B cell (primary cell): ENCODE measurements around the gene PI4K2B. TPM values are rescaled to one million over a fixed set of nuclear protein-coding genes. Genes with fewer than 3 reads are reported as not detected.

ENCODE experiments used
- ATAC-seq: fragments of 200-7000 bp; cut with Tn5 transposase; one replicate; pipeline ENCODE4 v1.10.0; 2021; ENCODE audit warnings: low read depth, mild to moderate bottlenecking, moderate number of reproducible peaks, moderate library complexity
- CTCF ChIA-PET: fragments of 350-600 bp; sonication (Branson Sonifier 250); formaldehyde crosslinking; loops from one replicate; lab custom pipeline; 2021; ENCODE audit warnings: antibody characterized with exemption, inconsistent platforms; lab: Charles Lee
- POLR2A ChIA-PET: fragments of 350-600 bp; sonication (Branson Sonifier 250); formaldehyde crosslinking; loops from one replicate; lab custom pipeline; 2021; ENCODE audit warnings: antibody characterized with exemption; lab: Charles Lee
- DNase-seq: peaks from one replicate; pipeline ENCODE4 v3.0.0; 2013
- H2AFZ ChIP-seq: 2 replicates; pipeline ENCODE4 v1.6.1; 2012; ENCODE audit warnings: mild to moderate bottlenecking, low read depth, low read length; ENCODE audit not compliant: insufficient read depth, poor library complexity, severe bottlenecking
- H3K27ac ChIP-seq, 2 donors: 1 replicate in 1 of 2; 2 replicates in 1 of 2; pipeline ENCODE4 v1.5.1; 2012 to 2013; ENCODE audit warnings: low read length in 2 of 2, mild to moderate bottlenecking in 2 of 2, moderate library complexity in 1 of 2
- H3K27me3 ChIP-seq, 4 experiments: fragments of 200-600 bp in 1 of 4; sonication (generic) in 1 of 4; replicated peaks in 1 of 4; 1 replicate in 2 of 4; 2 replicates in 2 of 4; pipeline versions ENCODE4 v1.6.1 to v1.7.0; 2013 to 2016; ENCODE audit warnings: low read length in 3 of 4, mild to moderate bottlenecking in 2 of 4, mixed read lengths in 1 of 4, moderate library complexity in 1 of 4; ENCODE audit not compliant: insufficient read depth in 4 of 4, control insufficient read depth in 3 of 4; ENCODE audit errors: control extremely low read depth in 1 of 4
- H3K36me3 ChIP-seq, 2 experiments: replicated peaks in 1 of 2; 1 replicate in 1 of 2; 2 replicates in 1 of 2; pipeline versions ENCODE4 v1.6.1 to v1.7.1; 2013; ENCODE audit warnings: low read length in 1 of 2; ENCODE audit not compliant: insufficient read depth in 2 of 2, control insufficient read depth in 1 of 2; ENCODE audit errors: control extremely low read depth in 1 of 2, extremely low read depth in 1 of 2
- H3K4me1 ChIP-seq, 2 donors: fragments of 200-600 bp in 1 of 2; sonication (generic) in 1 of 2; 1 replicate in 1 of 2; 2 replicates in 1 of 2; pipeline versions ENCODE4 v1.5.1 to v1.6.1; 2013 to 2017; ENCODE audit warnings: low read length in 2 of 2; ENCODE audit not compliant: control insufficient read depth in 2 of 2, insufficient read depth in 2 of 2
- H3K4me2 ChIP-seq: replicated peaks from 2 replicates; pipeline ENCODE3; 2012; ENCODE audit warnings: mild to moderate bottlenecking, low read depth, low read length; ENCODE audit not compliant: poor library complexity, severe bottlenecking
- H3K4me3 ChIP-seq, 5 experiments: fragments of 200-600 bp in 1 of 5; sonication (generic) in 1 of 5; 1 replicate in 3 of 5; 2 replicates in 2 of 5; pipeline versions ENCODE4 v1.5.1 to v1.7.0; 2011 to 2016; ENCODE audit warnings: low read length in 4 of 5, mild to moderate bottlenecking in 4 of 5, low read depth in 2 of 5, control low read depth in 1 of 5, moderate library complexity in 1 of 5; ENCODE audit not compliant: insufficient read depth in 1 of 5; ENCODE audit errors: control extremely low read depth in 1 of 5, extremely low read depth in 1 of 5
- H3K79me2 ChIP-seq: fragments of 200-600 bp; sonication (generic); one replicate; pipeline ENCODE4 v1.6.0; 2016; ENCODE audit warnings: low read length; ENCODE audit not compliant: control insufficient read depth, insufficient read depth
- H3K9ac ChIP-seq: fragments of 200-600 bp; sonication (generic); 2 replicates; pipeline ENCODE4 v1.6.1; 2017; ENCODE audit warnings: mild to moderate bottlenecking, low read length, moderate library complexity
- H3K9me3 ChIP-seq, 3 donors: one replicate each; pipeline versions ENCODE4 v1.6.1 to v1.7.1; 2013; ENCODE audit warnings: low read length in 2 of 3; ENCODE audit not compliant: control insufficient read depth in 2 of 3, insufficient read depth in 1 of 3; ENCODE audit errors: control extremely low read depth in 1 of 3
- H4K20me1 ChIP-seq: 2 replicates; pipeline ENCODE4 v1.6.0; 2012; ENCODE audit warnings: mild to moderate bottlenecking, low read length; ENCODE audit not compliant: insufficient read depth, control insufficient read depth, poor library complexity, severe bottlenecking
- H3K27ac Mint-ChIP-seq: one replicate; pipeline ENCODE4 v1.8.0; 2021; ENCODE audit warnings: mixed read lengths
- H3K27me3 Mint-ChIP-seq: one replicate; pipeline ENCODE4 v1.8.0; 2021; ENCODE audit warnings: mixed read lengths
- H3K4me1 Mint-ChIP-seq: one replicate; pipeline ENCODE4 v1.8.0; 2021; ENCODE audit warnings: mixed read lengths
- H3K4me3 Mint-ChIP-seq: one replicate; pipeline ENCODE4 v1.8.0; 2021; ENCODE audit warnings: mixed read lengths
- H3K9me3 Mint-ChIP-seq: one replicate; pipeline ENCODE4 v1.8.0; 2022; ENCODE audit warnings: mixed read lengths; ENCODE audit not compliant: insufficient read depth
- CTCF ChIP-seq: fragments of 200-600 bp; IDR thresholded peaks from one replicate; pipeline ENCODE4 v1.8.0; 2022; ENCODE audit warnings: antibody characterized with exemption, mild to moderate bottlenecking
- EZH2 ChIP-seq: IDR thresholded peaks from 2 replicates; pipeline ENCODE4 v1.6.1; 2012; ENCODE audit warnings: borderline replicate concordance, low read depth, mild to moderate bottlenecking, moderate library complexity, low read length; ENCODE audit not compliant: insufficient read depth, poor library complexity, severe bottlenecking
- WGBS: methylation state at CpG from one replicate; pipeline ENCODE4 v1.1.5; 2013; ENCODE audit warnings: missing lambda C conversion rate; ENCODE audit not compliant: insufficient coverage; 5-methylcytosine and 5-hydroxymethylcytosine counted together
- intact Hi-C: fragments of 100-400 bp; cut with micrococcal nuclease; formaldehyde crosslinking; loops from one replicate; pipeline ENCODE4 v1.10.0; 2022
- polyA plus RNA-seq: library from polyadenylated mRNA; depleted of rRNA; stranded (reverse); fragments of >200 nt; gene quantifications from 2 replicates; pipeline ENCODE4 v1.2.3, GENCODE V29; 2012
- total RNA-seq, 2 donors: library from RNA; stranded (reverse); fragments of 120-200 nt in 1 of 2; gene quantifications; 1 replicate in 1 of 2; 2 replicates in 1 of 2; pipeline versions ENCODE4 v1.2.3 to v1.2.4, GENCODE V29; 2013 to 2022

PI4K2B gene
- total and polyA plus RNA-seq, 2 donors (not counting 1 experiment from before 2014, with no cell fraction given) = 3.8 to 13.7 TPM

GRCh38 chr4:25308761-25309160 lies 74.9 kb downstream of the PI4K2B start:
- H3K4me2 ChIP-seq = no peak overlapping the region
- intact Hi-C loops = no loop called here
- CTCF ChIA-PET = interaction anchor here (1.6 kb wide), 2 partner anchors 10 to 76 kb away, joined by 4 read pairs; no protein-coding TSS in a partner anchor
- no peak for DNase-seq
- H2AFZ ChIP-seq = no peak overlapping the region
- no peak overlapping the region for H3K9ac ChIP-seq
- Mint-ChIP-seq H3K4me3 (no peak overlapping the region), H3K4me1 (peaks cover 45% of the 10 kb centered on the region), H3K27ac (no peak overlapping the region), H3K27me3 (no peaks in the 10 kb centered on the region), H3K9me3 (no peaks in the 10 kb centered on the region)
- POLR2A ChIA-PET = no interaction called here
- H4K20me1 ChIP-seq = no peaks in the 10 kb centered on the region
- peaks cover 0 to 9% (median 0%) of the 10 kb centered on the region in 4 experiments for H3K27me3 ChIP-seq
- peaks cover 27 to 29% of the 10 kb centered on the region in 2 donors for H3K4me1 ChIP-seq
- no peaks in the 10 kb centered on the region for H3K36me3 ChIP-seq
- 92% methylated on average over 7 of the region's 7 CpGs for WGBS
- H3K79me2 ChIP-seq = peaks cover 12% of the 10 kb centered on the region
- ATAC-seq = no peak
- H3K4me3 ChIP-seq = no peak overlapping the region
- H3K27ac ChIP-seq = no peak overlapping the region
- H3K9me3 ChIP-seq = no peaks in the 10 kb centered on the region
- TF ChIP-seq CTCF (no peak), EZH2 (no peak)

GRCh38 chr4:25310066-25310802 lies 76.4 kb downstream of the PI4K2B start:
- ChIA-PET CTCF (interaction anchor here (0.9 to 1.6 kb wide), 2 partner anchors 11 to 77 kb away, joined by 4 read pairs; no protein-coding TSS in a partner anchor), POLR2A (interaction anchor here (0.7 kb wide), 1 partner anchor 1961 kb away, joined by 4 read pairs; no protein-coding TSS in a partner anchor)
- Mint-ChIP-seq H3K4me3 (peak overlapping the region; percentile 71), H3K9me3 (no peaks in the 10 kb centered on the region), H3K27ac (peak overlapping the region; percentile 87), H3K4me1 (peaks cover 45% of the 10 kb centered on the region), H3K27me3 (no peaks in the 10 kb centered on the region)
- Histone ChIP-seq H3K4me1 (peaks cover 27 to 29% of the 10 kb centered on the region in 2 donors), H3K27ac (peak overlapping the region; percentile 49 to 73), H4K20me1 (no peaks in the 10 kb centered on the region), H3K4me2 (peak overlapping the region; percentile 57), H2AFZ (peak overlapping the region; percentile 79), H3K9me3 (no peaks in the 10 kb centered on the region), H3K4me3 (peak overlapping the region in 2 of 5 experiments; percentile 28 to 53), H3K9ac (peak overlapping the region; percentile 40), H3K27me3 (peaks cover 0 to 9% (median 0%) of the 10 kb centered on the region in 4 experiments), H3K36me3 (no peaks in the 10 kb centered on the region), H3K79me2 (peaks cover 20% of the 10 kb centered on the region)
- ATAC-seq = no peak
- intact Hi-C loops = loop anchor here (5.0 to 10.0 kb wide), 3 partner anchors 605 to 1272 kb away; partner anchors contain the start of genes RBPJ, SMIM20 and TBC1D19
- DNase-seq = peak; percentile 43
- TF ChIP-seq CTCF (no peak), EZH2 (no peak)
- WGBS = 33% methylated on average over 3 of the region's 4 CpGs
